ENCODE results near the gene CAPNS1. TPM values are rescaled to one million over a fixed set of nuclear protein-coding genes. Genes with fewer than 3 reads are reported as not detected.

CAPNS1 gene
- total RNA-seq (1,000 to 10,000 TPM in 1 of 10 donors, 100 to 1,000 TPM in 9; 800 to 1,095 (median 894) TPM), polyA plus RNA-seq (1,000 to 10,000 TPM in 1 of 2 donors, 100 to 1,000 TPM in 1; 745 to 1,027 TPM)
- long read RNA-seq, donor 1, transcript CAPNS1-201 (11 exons, 1,918 nt), result major isoform, 56 of 160 reads
- long read RNA-seq, donor 1, partial matches to known transcripts, result 89 of 160 reads
- long read RNA-seq, donor 1, other reads (novel, unspliced or antisense), result 15 of 160 reads
- long read RNA-seq, donor 2, transcript CAPNS1-201 (11 exons, 1,918 nt), result major isoform, 70 of 183 reads
- long read RNA-seq, donor 2, partial matches to known transcripts, result 62 of 183 reads
- long read RNA-seq, donor 2, other reads (novel, unspliced or antisense), result 51 of 183 reads
- long read RNA-seq, donor 3, partial matches to known transcripts, result 8 of 12 reads
- long read RNA-seq, donor 3, other reads (novel, unspliced or antisense), result 4 of 12 reads

DNA sequence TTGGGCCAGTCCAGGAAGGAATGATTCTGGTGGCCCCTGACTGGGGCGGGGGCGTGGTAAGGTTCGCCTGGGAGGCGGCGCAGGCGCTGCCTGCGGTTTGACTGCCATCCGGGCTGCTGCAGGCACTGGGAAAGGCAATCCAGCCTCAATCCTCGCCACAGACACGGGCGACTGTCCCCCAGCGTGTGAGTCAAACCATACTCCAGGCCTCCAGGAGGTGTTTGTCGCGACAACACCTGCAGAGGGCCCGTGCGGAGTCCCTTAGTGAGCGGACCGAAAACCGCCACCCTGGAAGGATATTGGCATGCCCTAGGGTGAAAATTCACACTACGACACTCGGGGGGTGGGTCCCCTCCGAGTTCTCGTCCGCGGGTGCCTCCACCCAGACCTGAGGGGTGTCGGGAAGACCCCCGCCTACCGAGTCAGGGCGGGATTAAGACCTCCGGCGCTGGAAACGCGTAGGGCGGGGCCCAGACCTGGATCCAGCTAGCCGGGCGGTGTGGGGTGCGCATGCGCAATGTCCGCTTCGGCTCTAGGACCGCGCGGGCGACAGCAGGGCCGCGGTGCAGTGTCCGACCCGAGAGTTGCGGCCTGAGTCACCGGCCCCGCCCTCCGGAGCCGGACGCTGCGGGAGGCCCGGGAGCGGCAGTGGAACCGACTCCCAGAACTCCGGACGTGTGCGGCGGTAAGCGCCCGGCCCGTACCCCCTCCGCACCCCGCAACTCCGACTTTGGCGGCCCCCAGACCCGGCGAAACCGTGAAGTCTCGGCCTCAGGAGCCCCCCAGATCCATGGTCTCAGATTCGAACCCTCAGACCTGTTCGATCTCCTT is at the start of gene CAPNS1:
TSS of gene CAPNS1 (plus strand) at position 594 of the 831 bp plus-strand sequence. CDS start 946 bp downstream, outside the sequence.
- Histone ChIP-seq H3K27me3 (no peaks in the 10 kb centered on the region), H3K4me1 (peaks cover 0 to 34% (median 21%) of the 10 kb centered on the region in 9 donors), H3K27ac (peak within 1 kb of the TSS; percentile 89 to 100 (median 99)), H3K4me3 (peak within 1 kb of the TSS; percentile 73 to 99 (median 88)), H3K9me3 (no peaks in the 10 kb centered on the region), H3K36me3 (peaks cover 0 to 33% (median 25%) of the 10 kb centered on the region in 9 donors)
- DNase-seq (peak; percentile 98 to 99), ATAC-seq (peak; percentile 88 to 96 (median 94))
- peak in 4 of 9 donors; percentile 19 to 29 (median 24) for TF ChIP-seq CTCF (IDR thresholded peaks at IDR 0.05)
- WGBS, 2 donors, result 0 to 1% methylated on average over 75 of the region's 75 CpGs
- intact Hi-C loops (cut with DNase I), result loop anchor here in 2 of 10 donors (1.0 kb wide), 2 partner anchors 11 to 30 kb away; no protein-coding TSS in a partner anchor

- H3K36me3 ChIP-seq, result peaks cover 0 to 57% (median 0%) of the 10 kb centered on the region in 9 donors
- ATAC-seq (no peak), DNase-seq (no peak)
- H3K4me1 ChIP-seq, result peaks cover 0 to 12% (median 5%) of the 10 kb centered on the region in 9 donors
- H3K4me3 ChIP-seq, result no peak overlapping the region
- intact Hi-C loops (cut with DNase I), result no loop called here
- H3K27me3 ChIP-seq, result no peaks in the 10 kb centered on the region
- no peaks in the 10 kb centered on the region for H3K9me3 ChIP-seq
- no peak overlapping the region for H3K27ac ChIP-seq
- no peak for TF ChIP-seq CTCF (IDR thresholded peaks at IDR 0.05)
- WGBS, 2 donors, result 88 to 91% methylated on average over 13 of the region's 13 CpGs
Observed at GRCh38 chr19:36090910-36091695, 48.8 kb upstream of the CAPNS1 start.

DNA sequence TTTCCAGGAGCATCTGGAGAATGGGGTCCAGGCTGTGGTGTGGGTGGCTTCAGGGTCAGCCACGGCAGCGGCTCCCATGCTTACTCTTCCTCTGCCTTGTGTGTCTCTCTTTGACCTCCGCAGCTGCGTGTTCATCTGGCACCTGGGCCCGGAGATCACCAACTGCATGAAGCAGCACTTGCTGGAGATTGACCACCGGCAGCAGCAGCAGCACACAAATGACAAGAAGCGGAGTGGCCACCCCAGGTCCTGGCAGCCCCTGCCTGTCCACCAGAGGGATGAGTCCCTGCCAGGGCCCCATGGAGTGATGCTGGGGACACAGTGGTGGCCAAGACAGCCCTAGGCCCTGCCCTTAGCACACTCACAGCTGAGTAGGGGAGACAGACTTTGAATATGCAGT is 47.3 kb upstream of the CAPNS1 start:
- WGBS, 2 donors, result 87 to 95% methylated on average over 7 of the region's 7 CpGs
- intact Hi-C loops (cut with DNase I), result no loop called here
- H3K4me3 ChIP-seq, result no peak overlapping the region
- no peaks in the 10 kb centered on the region for H3K27me3 ChIP-seq
- H3K27ac ChIP-seq, result peak overlapping the region in 2 of 10 donors; percentile 20 to 69
- no peak for TF ChIP-seq CTCF (IDR thresholded peaks at IDR 0.05)
- peaks cover 0 to 54% (median 0%) of the 10 kb centered on the region in 9 donors for H3K36me3 ChIP-seq
- DNase-seq, result no peak
- ATAC-seq, result no peak
- H3K4me1 ChIP-seq, result peaks cover 0 to 20% (median 6%) of the 10 kb centered on the region in 9 donors
- H3K9me3 ChIP-seq, result no peaks in the 10 kb centered on the region
